EL (cell line): Measurements from ENCODE around the gene SCGB2B2.
"Not testable (repeated sequence)": the region's sequence is repeated elsewhere in the genome, so short reads cannot be mapped to it uniquely, and the experiment has no call there.

ENCODE experiments used
- DNase-seq: peaks from one replicate; pipeline ENCODE4 v3.0.0-alpha.2; 2016

SCGB2B2 gene

DNA sequence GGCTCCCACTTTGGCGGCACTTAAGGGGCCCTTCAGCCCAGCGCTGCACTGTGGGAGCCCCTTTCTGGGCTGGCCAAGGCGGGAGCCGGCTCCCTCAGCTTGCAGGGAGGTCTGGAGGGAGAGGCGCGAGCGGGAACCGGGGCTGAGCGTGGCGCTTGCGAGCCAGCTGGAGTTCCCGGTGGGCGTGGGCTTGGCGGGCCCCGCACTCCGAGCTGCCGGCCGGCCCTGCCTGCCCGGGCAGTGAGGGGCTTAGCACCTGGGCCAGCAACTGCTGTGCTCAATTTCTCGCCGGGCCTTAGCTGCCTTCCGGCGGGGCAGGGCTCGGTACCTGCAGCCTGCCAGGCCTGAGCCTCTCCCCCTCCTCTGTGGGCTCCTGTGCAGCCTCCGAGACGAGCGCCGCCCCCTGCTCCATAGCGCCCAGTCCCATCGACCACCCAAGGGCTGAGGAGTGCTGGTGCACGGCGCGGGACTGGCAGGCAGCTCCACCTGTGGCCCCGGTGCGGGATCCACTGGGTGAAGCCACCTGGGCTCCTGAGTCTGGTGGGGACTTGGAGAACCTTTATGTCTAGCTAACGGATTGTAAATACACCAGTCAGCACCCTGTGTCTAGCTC is 8.8 kb downstream of the SCGB2B2 start:
- not testable (repeated sequence) for DNase-seq

DNA sequence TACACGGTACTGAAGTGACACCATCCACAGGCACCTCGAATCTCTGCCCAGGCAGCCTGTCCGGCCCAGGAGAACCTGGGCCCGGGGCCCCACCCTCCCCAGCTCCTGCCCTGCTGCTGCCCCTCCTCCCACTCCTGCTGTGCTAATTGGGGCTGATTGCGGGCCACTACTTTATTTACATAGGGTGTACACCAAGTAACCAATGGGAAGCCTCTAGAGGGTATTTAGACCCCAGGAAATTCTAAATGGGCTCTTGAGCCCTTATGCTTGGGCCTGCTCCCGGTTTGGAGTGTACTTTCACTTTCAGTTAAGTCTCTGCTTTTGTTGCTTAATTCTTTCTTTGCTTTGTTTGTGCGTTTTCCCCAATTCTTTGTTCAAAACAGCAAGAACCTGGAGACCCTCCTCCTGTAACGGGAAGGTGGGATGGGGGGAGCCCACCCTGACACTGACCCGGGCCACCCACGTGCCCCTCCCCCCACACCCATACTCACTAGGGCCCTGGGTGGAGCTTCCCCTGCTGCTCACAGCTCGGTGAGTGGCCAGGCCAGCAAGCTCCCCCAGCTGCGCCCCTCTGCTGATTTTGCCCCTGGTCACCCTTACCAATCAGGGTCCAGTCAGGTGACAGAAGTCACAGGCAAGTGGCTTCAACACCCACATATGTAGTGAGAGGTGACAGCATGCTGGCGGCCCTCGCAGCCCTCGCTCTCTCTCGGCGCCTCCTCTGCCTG is 9.4 kb downstream of the SCGB2B2 start:
- DNase-seq = peak; percentile 21

DNA sequence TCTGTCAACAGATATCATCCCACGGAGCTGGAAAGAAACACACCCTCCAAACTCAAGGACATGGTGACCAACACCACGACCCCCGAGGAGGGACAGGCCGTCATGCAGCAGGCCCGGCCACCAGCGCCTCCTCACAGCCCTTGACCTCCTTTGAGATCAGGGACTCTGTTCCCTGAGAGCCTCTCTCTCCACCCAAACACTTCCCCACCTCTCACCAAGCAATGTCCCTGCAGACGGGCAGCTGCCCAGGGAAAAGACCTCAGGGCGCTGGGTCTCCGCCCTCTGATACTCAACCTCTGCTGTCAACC is 10.0 kb downstream of the SCGB2B2 start:
- no peak for DNase-seq

DNA sequence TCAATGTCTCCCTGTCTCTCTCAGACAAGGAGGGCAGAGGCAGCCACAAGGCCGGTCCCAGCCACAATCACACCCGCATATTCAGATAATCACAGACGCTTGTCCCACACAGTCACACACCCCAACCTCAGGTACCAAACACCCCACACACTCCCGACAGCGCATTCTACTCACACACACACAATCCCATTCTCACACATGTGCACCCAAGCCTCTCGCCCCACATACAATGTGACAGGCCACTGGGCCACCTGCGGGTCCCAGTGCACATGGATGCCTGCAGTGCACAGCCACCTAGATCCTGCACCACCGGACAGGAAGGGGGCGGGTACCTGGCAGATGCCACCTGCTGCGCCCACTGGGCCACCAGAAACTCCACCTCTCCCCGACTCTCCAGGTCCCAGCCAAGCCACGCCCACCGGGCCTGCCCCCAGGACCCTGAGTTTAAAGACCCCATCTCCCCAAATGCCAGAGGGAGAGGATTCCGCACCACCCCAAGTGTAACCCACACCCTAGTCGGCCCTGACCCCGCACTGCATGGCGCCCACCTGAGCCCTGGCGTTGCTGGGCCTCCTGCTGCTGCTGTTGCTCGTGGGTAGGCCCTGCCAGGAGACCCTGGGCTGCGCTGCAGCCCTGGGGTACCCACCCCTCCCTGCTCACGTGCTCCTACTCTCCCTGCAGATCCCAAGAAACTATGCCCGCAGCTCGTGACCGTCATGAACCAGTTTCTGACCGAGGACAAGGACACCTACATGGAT is 10.6 kb downstream of the SCGB2B2 start:
- no peak for DNase-seq

DNA sequence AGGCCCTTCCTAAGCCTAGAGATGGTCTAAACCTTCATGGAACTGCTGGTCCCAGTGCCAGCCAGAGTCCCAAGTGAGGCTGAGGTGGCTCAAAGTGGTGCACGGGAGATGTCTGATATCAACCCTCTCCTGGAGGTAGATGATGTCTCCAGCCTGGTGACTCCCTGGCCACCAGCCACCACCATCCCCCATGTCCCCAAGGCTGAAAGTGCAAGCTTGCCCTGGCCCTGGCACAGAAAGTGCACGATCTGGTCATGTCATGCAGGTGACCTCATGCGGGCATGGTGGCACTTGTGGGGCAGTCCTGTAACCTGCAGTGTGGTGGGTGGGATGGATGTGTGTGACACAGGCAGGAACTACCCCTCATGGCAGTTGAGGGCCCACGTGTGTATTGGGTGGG is 11.7 kb downstream of the SCGB2B2 start:
- not testable (repeated sequence) for DNase-seq

DNA sequence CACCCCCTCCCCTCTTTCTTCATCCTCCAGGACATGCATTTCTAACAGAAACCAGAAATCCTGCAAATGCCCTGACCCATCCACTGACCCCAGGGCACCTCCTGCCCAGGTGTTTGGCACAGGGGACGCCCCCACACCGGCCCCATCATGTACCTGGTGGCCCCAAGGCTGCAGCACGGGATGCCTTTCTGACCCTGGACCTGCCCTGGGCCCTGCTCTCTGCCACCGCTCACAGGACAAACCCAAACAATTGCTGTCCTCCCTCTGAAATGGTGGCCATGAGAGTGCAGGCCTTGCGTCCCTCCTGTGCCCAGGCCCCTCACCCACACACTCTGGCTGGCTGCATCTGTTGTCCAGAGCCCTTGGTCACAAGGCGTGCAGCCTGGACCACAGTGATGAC is 12.1 kb downstream of the SCGB2B2 start:
- DNase-seq = no peak

DNA sequence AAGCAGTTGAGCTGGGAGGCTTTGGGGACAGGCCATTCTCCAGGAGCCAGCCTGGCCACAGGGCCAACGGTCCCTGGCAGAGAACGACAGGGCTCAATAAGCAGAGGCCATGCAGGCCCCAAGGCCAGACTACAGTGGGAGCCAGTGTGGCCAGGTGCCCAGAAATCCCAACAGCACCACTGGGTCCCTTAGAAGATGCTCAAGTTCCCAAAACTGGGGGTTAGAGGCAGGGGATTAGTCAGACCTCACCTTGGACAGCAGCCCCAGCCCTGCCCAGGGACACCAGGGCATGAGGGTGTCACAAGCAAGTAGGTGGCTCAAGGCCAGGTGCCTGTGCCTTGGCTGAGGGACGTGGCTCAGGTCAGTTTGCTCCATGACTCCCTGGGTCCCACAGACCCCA is 12.8 kb downstream of the SCGB2B2 start:
- DNase-seq = no peak

DNA sequence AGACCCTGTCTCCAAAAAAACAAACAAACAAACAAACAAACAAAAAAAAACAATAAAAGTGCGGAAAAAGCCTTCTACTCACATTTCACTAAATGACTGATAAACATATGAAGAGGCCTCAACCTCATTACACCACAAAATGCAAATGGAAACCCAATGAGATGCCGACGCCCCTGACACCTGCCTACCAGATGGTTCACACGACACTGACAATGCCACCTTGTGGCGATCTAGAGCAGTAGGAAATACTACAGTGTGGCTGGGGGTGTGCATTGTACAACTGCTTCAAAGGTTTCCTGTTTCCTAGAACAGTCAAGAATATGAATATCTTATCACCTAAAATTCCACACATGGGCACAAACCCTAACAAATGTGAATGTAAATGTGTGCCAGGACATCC is 14.0 kb downstream of the SCGB2B2 start:
- peak; percentile 35 for DNase-seq

DNA sequence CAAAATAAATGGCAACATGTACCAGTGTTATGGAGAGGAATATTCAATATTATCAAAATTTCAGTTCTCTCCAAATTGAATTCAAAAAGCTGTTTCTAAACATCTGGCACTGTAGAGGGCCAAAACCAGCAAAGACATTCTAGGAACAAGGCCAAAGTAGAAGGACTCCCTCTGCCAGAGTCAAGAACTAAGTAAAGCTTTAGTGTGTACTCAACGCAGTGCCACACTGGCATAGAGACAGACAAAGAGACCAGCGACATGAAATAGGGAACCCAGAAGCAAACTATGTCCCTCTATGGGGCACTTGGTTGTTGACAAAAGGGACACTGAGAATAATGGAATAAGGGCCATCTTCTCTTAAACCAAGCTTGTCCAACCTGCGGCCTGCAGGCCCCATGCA is 15.6 kb downstream of the SCGB2B2 start:
- DNase-seq = no peak

DNA sequence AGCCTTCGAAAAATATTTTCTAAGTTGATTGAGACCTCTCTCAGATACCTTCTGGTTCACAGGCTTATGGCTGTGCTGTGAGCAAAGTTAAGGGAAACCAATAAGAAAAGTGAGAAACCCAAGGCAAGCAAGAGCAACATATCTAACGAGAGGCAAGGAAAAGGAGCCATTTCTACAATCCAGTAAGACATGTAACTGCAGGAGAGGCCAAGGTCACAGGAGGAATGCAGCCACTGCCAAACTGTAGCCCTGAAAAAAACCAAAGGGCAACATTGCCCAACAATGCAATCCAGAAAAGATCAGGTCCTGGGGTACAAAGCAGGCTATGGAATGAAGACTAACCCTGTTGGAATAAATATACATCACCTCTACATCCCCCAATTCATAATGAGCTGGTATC is 21.3 kb downstream of the SCGB2B2 start:
- no peak for DNase-seq

DNA sequence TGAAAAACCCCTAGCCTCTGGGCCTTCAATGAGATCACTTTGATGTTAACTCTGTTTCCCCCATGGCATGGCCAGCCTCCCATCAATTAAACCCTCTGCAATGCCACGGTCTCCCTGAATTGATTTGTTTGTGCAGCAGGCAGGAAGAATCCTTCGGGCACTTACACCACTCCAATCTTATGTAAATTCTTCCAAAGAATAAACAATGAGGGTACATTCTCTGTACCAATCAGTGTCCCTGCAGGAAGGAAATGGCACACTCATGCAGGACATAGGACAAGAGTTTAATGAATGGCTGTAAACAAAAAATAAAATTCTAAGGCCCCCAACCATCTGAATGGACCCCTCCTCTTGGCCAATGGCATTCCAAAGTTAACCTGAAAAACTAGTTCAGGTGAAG is 22.2 kb downstream of the SCGB2B2 start:
- no peak for DNase-seq

DNA sequence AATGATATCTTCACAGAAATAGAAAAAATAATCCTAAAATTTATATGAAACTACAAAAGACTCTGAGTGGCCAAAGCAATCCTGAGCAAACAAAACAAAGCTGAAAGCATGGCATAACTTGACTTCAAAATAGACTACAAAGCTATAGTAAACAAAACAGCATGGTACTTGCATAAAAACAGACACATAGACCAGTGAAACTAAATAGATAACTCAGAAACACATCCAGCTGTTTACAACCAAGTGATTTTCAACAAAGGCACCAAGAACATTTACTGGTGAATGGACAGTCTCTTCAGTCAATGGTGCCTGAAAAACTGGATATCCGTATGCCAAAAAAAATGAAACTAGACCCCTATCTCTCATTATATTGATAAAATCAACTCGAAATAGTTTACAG is 25.2 kb downstream of the SCGB2B2 start:
- no peak for DNase-seq

DNA sequence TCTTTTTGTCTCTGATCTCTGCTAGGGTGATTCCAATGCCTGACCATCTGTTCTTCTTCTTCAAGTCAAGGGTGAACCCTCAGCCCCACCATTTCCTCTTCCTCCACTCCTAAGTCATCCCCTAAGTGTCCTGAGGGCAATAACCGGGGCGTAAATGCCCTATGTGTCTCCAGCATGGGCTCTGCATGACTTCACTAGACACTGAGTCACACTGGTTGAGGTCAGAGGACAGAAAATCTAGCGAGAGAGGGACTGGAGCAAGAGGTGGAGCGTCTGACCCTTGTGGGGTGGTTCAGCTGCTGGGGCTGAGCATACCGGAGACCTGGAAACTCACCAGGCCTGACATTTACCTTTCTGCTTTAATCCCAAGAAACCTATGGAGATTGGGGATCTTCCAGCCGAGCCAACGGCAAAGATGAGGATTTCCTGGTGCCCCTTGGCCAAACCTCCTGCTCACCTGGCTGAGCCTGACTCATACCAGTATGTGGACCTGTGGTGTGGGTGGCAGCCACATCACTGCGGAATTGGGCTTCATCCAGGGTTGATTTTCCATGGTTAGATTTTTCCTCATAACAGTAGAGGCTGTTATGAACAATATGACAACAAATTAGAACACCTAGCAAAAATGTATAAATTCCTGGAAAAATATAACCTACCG is 26.9 kb downstream of the SCGB2B2 start:
- DNase-seq = peak; percentile 26

DNA sequence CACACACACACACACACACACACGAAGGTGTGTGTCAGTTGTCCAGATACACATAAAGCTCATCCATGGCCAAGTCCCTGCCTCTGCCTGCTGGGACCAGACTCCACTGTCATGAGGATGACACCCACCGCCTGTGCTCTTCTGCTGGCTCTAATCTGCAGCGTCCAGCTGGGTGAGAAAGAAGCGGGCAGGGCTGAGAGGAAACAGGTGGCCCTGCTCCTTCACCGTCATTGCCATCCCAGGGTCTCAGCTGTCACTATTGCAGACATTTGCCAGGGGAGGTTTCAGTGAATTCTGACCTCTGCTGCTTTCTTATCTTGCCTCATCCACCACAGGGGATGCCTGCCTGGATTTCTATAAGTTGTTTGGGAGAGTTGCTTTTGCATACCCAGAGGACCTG is 31.4 kb downstream of the SCGB2B2 start:
- no peak for DNase-seq

DNA sequence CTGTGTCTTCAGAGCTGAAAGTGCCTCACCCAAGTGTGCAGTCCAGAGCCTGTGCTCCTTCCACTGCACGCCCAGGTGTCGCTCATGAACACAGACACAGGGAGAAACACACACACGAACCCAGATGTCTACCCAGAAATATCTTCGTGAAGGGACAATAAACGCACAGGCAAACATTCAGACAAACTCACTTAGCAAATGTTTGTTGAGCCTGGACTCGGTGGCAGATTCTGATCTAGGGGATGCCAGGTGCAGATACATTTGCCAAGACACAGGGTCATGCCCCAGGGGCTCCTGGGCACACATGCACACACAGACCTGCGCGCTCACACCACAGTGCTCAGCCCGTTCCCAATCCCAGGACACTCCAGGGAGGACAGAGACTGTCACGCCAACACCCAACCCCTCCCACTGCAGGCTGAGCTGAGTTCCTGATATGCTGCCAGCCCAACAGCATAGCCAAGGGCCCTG is 31.9 kb downstream of the SCGB2B2 start:
- DNase-seq = no peak

DNA sequence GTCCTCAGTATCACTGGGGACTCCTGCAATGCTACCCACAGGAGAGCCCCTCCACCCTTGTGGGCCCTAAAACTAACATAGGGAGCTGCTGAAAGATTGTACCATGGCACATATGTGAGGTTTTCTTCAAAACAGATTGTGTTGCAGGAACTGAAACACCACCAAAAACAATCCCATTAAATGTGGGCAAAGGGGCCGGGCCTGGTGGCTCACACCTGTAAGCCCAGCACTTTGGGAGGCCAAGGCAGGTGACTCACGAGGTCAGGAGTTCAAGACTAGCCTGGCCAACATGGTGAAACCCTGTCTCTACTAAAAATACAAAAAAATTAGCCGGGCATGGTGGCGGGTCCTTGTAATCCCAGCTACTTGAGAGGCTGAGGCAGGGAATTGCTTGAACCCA is 34.7 kb downstream of the SCGB2B2 start:
- no peak for DNase-seq

DNA sequence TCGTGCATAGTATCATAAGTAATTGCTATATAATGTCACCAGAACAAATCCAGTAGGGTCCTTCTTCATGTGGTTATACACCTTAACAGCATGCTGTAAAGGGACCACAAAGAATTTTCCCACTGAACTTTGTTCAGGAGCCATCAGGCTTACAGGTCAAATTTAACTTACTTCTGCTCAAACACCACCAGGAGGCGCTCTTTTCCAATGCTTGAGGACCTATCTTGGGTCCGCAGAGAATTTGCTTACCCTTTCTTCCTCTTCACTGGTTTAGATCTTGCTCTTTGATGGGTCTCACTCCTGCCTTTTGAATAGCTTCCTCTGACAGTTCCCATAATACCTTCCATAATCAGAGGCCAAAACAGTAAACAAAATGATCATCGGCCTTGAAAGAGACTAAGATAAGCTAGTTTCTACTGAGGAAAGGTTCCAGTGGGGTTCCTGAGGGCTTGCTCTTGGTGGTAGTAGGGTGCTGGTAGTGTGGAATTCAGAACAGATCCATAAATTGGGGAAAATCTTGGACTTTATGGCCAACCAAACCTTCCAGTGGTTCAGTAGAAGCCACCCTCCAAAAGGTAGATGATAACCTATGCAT is 37.4 kb downstream of the SCGB2B2 start:
- DNase-seq = peak; percentile 62

DNA sequence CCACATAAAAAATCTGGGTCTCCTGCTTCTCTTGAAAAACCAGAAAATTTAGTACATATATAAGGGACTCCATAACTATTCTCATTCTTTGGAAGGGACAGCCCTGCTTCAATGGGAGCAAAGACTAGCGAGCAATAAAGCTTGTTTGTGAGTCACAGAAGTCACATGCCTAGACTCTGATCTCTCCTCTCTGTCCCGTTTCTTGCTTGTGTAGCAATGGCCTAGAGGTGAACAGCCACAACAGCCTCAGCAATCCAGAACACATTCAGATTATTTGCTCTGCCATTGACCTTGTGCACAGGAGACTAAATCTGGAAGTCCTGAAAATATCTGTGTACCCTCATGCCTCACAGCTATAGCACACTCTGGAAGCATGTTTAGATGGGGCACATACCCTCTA is 43.2 kb downstream of the SCGB2B2 start:
- no peak for DNase-seq
